Kidney epithelial cell (primary cell): ENCODE data around the gene BHMT. TPM values are rescaled to one million over a fixed set of nuclear protein-coding genes. Genes with fewer than 3 reads are reported as not detected.

Source experiments
- DNase-seq: peaks from one replicate; pipeline ENCODE4 v3.0.0-alpha.2; 2010; ENCODE audit warnings: low read depth
- H3K27me3 ChIP-seq: 2 replicates; pipeline ENCODE4 v1.6.0; 2011; ENCODE audit warnings: low read length; ENCODE audit not compliant: control insufficient read depth, insufficient read depth
- H3K36me3 ChIP-seq: 2 replicates; pipeline ENCODE4 v1.5.1; 2011; ENCODE audit warnings: low read length; ENCODE audit not compliant: control insufficient read depth, insufficient read depth
- H3K4me3 ChIP-seq: 2 replicates; pipeline ENCODE4 v1.5.1; 2011; ENCODE audit warnings: low read depth, mild to moderate bottlenecking, control low read depth, low read length
- CTCF ChIP-seq: IDR thresholded peaks from 2 replicates; pipeline ENCODE4 v1.5.1; 2011; ENCODE audit warnings: mild to moderate bottlenecking, moderate library complexity, low read length, control low read depth, inconsistent platforms; ENCODE audit not compliant: insufficient read depth, poor library complexity, severe bottlenecking
- total RNA-seq: library from RNA; depleted of rRNA; stranded (reverse); fragments of >200 nt; gene quantifications from 2 replicates; pipeline ENCODE4 v1.2.3, GENCODE V29; 2015

BHMT gene
- total RNA-seq, 1 donor from 2014 or later = 0.88 TPM

- no peaks in the 10 kb centered on the region for H3K36me3 ChIP-seq
- H3K27me3 ChIP-seq = no peaks in the 10 kb centered on the region
- no peak for TF ChIP-seq CTCF
- DNase-seq = no peak
- H3K4me3 ChIP-seq = no peak overlapping the region
Measured at GRCh38 chr5:79075646-79076426, 35.8 kb upstream of the BHMT start.

DNA sequence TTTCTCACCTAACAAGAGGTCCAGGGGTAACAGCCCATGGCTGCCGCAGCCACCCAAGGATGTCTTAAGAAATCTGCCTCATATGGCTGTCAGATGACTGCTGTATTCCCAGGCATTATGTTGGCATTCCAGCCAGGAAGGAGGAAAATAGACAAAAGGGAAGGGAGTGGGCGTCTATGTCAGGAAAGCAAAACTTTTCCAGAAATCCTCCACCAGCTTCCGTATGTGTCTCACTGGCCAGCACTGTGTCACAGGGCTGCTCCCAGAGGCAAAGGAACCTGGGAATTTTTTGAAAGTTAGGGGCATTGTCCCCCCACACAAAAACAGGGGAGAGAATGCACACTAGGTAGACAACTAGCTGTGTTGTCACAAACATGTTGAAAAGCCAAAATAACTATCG is 34.8 kb upstream of the BHMT start:
- no peak for DNase-seq
- Histone ChIP-seq H3K4me3 (no peak overlapping the region), H3K27me3 (no peaks in the 10 kb centered on the region), H3K36me3 (no peaks in the 10 kb centered on the region)
- no peak for TF ChIP-seq CTCF

DNA sequence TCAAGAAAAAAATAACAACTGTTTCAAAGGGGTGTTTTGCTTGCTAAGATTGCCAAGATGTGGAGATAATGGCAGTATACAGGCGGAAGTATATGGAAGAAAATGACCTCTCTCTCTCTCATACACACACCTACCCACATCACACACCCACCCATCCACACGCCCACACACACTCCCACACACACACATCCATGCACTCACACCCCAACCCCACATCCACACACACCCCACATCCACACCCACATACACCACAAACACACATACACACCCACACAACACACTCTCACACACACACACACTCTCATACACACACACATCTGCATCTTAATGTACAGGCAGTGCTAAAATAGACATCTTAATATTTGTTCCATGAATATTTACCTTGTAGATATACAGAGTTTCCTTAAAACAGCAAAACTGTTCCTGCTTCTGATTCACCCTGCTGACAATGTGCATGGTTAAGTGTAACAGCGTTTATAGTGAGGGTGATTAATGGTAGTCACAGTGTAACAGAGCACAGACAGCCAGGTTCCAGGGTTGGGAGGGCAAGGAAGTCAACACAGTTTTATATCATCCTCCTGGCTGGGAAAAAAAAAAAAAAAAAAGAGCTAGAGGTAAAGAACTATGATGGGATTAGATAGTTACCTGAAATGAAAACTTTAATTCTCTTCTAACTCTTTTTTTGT is 33.8 kb upstream of the BHMT start:
- DNase-seq = peak; percentile 31
- no peak for TF ChIP-seq CTCF
- no peak overlapping the region for H3K4me3 ChIP-seq
- H3K27me3 ChIP-seq = no peaks in the 10 kb centered on the region
- H3K36me3 ChIP-seq = no peaks in the 10 kb centered on the region

DNA sequence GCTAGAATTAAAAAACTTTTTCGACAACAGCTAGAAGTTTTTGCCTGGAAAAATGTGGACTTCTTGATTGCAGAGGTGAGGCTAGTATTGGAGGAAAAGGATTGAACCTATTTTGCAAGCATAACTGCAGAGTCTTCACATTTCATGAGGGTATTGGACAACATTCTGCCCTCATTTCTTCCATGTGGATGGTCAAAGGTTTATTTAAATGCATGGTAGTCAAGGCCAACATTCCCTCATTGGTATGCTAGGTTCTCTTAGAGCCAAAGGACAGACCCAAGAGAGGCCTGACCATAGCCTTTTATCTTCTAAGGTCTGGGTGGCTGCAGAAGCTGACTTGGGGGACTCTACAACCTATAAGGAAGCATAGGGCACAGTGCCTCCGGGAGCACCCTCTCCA is 30.8 kb upstream of the BHMT start:
- Histone ChIP-seq H3K4me3 (no peak overlapping the region), H3K27me3 (no peaks in the 10 kb centered on the region), H3K36me3 (no peaks in the 10 kb centered on the region)
- DNase-seq = no peak
- no peak for TF ChIP-seq CTCF

DNA sequence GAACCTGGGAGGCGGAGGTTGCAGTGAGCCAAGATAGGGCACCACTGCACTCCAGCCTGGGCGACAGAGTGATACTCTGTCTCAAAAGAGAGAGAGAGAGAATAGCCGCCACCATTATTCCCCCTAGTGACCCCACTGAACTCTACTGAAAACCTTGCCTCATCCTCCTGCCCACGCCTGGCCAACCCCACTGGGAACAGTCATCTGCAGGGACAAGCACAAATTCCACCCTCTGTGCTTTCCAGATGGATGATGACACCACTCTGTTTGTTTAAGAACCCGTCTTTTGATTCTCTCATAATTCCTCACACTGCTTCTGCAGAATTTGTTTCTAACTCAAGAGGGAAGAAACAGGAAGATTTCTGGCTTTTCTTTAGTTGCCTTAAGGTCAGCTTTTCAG is 29.8 kb upstream of the BHMT start:
- no peak for DNase-seq
- Histone ChIP-seq H3K27me3 (no peaks in the 10 kb centered on the region), H3K4me3 (no peak overlapping the region), H3K36me3 (no peaks in the 10 kb centered on the region)
- no peak for TF ChIP-seq CTCF

GRCh38 chr5:79086116-79086515 is 25.5 kb upstream of the BHMT start:
- no peak for TF ChIP-seq CTCF
- no peak for DNase-seq
- no peaks in the 10 kb centered on the region for H3K36me3 ChIP-seq
- H3K4me3 ChIP-seq = no peak overlapping the region
- H3K27me3 ChIP-seq = no peaks in the 10 kb centered on the region
